WTC11 (cell line): ENCODE data around the gene SWI5. TPM values are rescaled to one million over a fixed set of nuclear protein-coding genes. Genes with fewer than 3 reads are reported as not detected.

ENCODE experiments used
- ATAC-seq: fragments of 200-7000 bp; cut with Tn5 transposase; 2 replicates; pipeline ENCODE4 v1.10.0; 2021; ENCODE audit warnings: mild to moderate bottlenecking, moderate library complexity
- CTCF ChIA-PET: fragments of 300-600 bp; sonication (Branson Sonifier 250); formaldehyde crosslinking; loops from one replicate; lab custom pipeline; 2021; ENCODE audit warnings: antibody characterized with exemption; lab: Charles Lee
- POLR2A ChIA-PET: fragments of 350-600 bp; sonication (Branson Sonifier 250); formaldehyde crosslinking; loops from one replicate; lab custom pipeline; 2021; ENCODE audit warnings: antibody characterized with exemption; lab: Charles Lee
- DNase-seq: peaks from one replicate; pipeline ENCODE4 v3.0.0; 2021; ENCODE audit warnings: low spot score
- H3K27ac Mint-ChIP-seq: 2 replicates; pipeline ENCODE4 v1.8.0; 2021; ENCODE audit warnings: mixed read lengths
- H3K27me3 Mint-ChIP-seq: 2 replicates; pipeline ENCODE4 v1.8.0; 2021; ENCODE audit warnings: low read depth, mild to moderate bottlenecking, moderate library complexity, mixed read lengths
- H3K36me3 Mint-ChIP-seq: 2 replicates; pipeline ENCODE4 v1.8.0; 2021; ENCODE audit warnings: mixed read lengths
- H3K4me1 Mint-ChIP-seq: 2 replicates; pipeline ENCODE4 v1.8.0; 2022; ENCODE audit warnings: mixed read lengths
- H3K4me3 Mint-ChIP-seq: 2 replicates; pipeline ENCODE4 v1.8.0; 2021; ENCODE audit warnings: mild to moderate bottlenecking, moderate library complexity, mixed read lengths
- H3K9me3 Mint-ChIP-seq: 2 replicates; pipeline ENCODE4 v1.8.0; 2021; ENCODE audit warnings: mixed read lengths
- AFF4 ChIP-seq: sonication (generic); formaldehyde crosslinking; IDR thresholded peaks from 2 replicates; pipeline ENCODE4 v1.8.1; 2023; ENCODE audit warnings: mild to moderate bottlenecking, missing genetic modification reagents, borderline replicate concordance
- CTCF ChIP-seq: fragments of 200-600 bp; IDR thresholded peaks from 2 replicates; pipeline ENCODE4 v1.8.0; 2022; ENCODE audit warnings: antibody characterized with exemption
- ELF4 ChIP-seq: sonication (generic); formaldehyde crosslinking; IDR thresholded peaks from 2 replicates; pipeline ENCODE4 v1.8.1; 2022; ENCODE audit warnings: low read depth, mild to moderate bottlenecking, moderate library complexity, missing genetic modification reagents
- ETV6 ChIP-seq: sonication (generic); formaldehyde crosslinking; IDR thresholded peaks from 2 replicates; pipeline ENCODE4 v1.8.1; 2022; ENCODE audit warnings: mild to moderate bottlenecking, missing genetic modification reagents
- GRHL2 ChIP-seq: fragments of 250-450 bp; sonication (Bioruptor Pico); IDR thresholded peaks from 2 replicates; pipeline ENCODE4 v1.8.0; 2022; ENCODE audit warnings: mild to moderate bottlenecking, moderate library complexity; ENCODE audit not compliant: insufficient replicate concordance, severe bottlenecking
- GTF2I ChIP-seq: fragments of 250-450 bp; sonication (Bioruptor Pico); conservative IDR thresholded peaks from 2 replicates; pipeline ENCODE4 v1.4.0; 2021; ENCODE audit warnings: mild to moderate bottlenecking
- HMGA2 ChIP-seq: fragments of 250-450 bp; sonication (Bioruptor Pico); IDR thresholded peaks from 2 replicates; pipeline ENCODE4 v1.4.0; 2021; ENCODE audit warnings: mild to moderate bottlenecking, moderate library complexity
- IRF1 ChIP-seq: sonication (generic); formaldehyde crosslinking; IDR thresholded peaks from 2 replicates; pipeline ENCODE4 v1.8.0; 2023; ENCODE audit warnings: missing genetic modification reagents
- IRF2 ChIP-seq: sonication (generic); formaldehyde crosslinking; IDR thresholded peaks from 2 replicates; pipeline ENCODE4 v1.8.0; 2022; ENCODE audit warnings: low read depth, missing genetic modification reagents, borderline replicate concordance
- MAX ChIP-seq: sonication (generic); formaldehyde crosslinking; IDR thresholded peaks from 2 replicates; pipeline ENCODE4 v1.8.0; 2022; ENCODE audit warnings: mild to moderate bottlenecking, missing genetic modification reagents
- NFATC4 ChIP-seq: fragments of 250-450 bp; sonication (Bioruptor Pico); IDR thresholded peaks from 2 replicates; pipeline ENCODE4 v1.9.0; 2021; ENCODE audit warnings: mild to moderate bottlenecking
- NR2C2 ChIP-seq: sonication (generic); formaldehyde crosslinking; IDR thresholded peaks from 2 replicates; pipeline ENCODE4 v1.8.0; 2022; ENCODE audit warnings: mild to moderate bottlenecking, missing genetic modification reagents
- OVOL2 ChIP-seq: fragments of 250-450 bp; sonication (Bioruptor Pico); IDR thresholded peaks from 2 replicates; pipeline ENCODE4 v1.9.0; 2021; ENCODE audit warnings: mild to moderate bottlenecking, borderline replicate concordance
- PRRX2 ChIP-seq: fragments of 250-450 bp; sonication (Bioruptor Pico); IDR thresholded peaks from 2 replicates; pipeline ENCODE4 v1.8.0; 2021; ENCODE audit warnings: mild to moderate bottlenecking
- RELA ChIP-seq: sonication (generic); formaldehyde crosslinking; IDR thresholded peaks from 2 replicates; pipeline ENCODE4 v1.8.1; 2022; ENCODE audit warnings: missing genetic modification reagents, mild to moderate bottlenecking, borderline replicate concordance
- RORB ChIP-seq: fragments of 250-450 bp; sonication (Bioruptor Pico); IDR thresholded peaks from 2 replicates; pipeline ENCODE4 v1.9.0; 2021; ENCODE audit warnings: mild to moderate bottlenecking
- SMAD3 ChIP-seq: sonication (generic); formaldehyde crosslinking; IDR thresholded peaks from 2 replicates; pipeline ENCODE4 v1.8.0; 2022; ENCODE audit warnings: missing genetic modification reagents, mild to moderate bottlenecking, borderline replicate concordance
- STAT6 ChIP-seq: sonication (generic); formaldehyde crosslinking; conservative IDR thresholded peaks from 2 replicates; pipeline ENCODE4 v1.8.1; 2023; ENCODE audit warnings: mild to moderate bottlenecking, low read depth, missing genetic modification reagents, moderate library complexity
- ZBTB43 ChIP-seq: sonication (generic); formaldehyde crosslinking; IDR thresholded peaks from 2 replicates; pipeline ENCODE4 v1.8.1; 2023; ENCODE audit warnings: mild to moderate bottlenecking, missing genetic modification reagents
- ZNF219 ChIP-seq: sonication (generic); formaldehyde crosslinking; IDR thresholded peaks from 2 replicates; pipeline ENCODE4 v1.8.0; 2023; ENCODE audit warnings: missing genetic modification reagents, mild to moderate bottlenecking, borderline replicate concordance
- ZNF317 ChIP-seq: sonication (generic); formaldehyde crosslinking; IDR thresholded peaks from 2 replicates; pipeline ENCODE4 v1.8.1; 2023; ENCODE audit warnings: low read depth, mild to moderate bottlenecking, moderate library complexity, missing genetic modification reagents, borderline replicate concordance
- ZNF425 ChIP-seq: fragments of 250-450 bp; sonication (Bioruptor Pico); conservative IDR thresholded peaks from 2 replicates; pipeline ENCODE4 v1.9.0; 2021; ENCODE audit warnings: mild to moderate bottlenecking
- ZNF671 ChIP-seq: fragments of 250-450 bp; sonication (Bioruptor Pico); IDR thresholded peaks from 2 replicates; pipeline ENCODE4 v1.8.0; 2021; ENCODE audit warnings: mild to moderate bottlenecking
- total RNA-seq: library from RNA; stranded (reverse); gene quantifications from 3 replicates; pipeline ENCODE4 v1.2.3, GENCODE V29; 2021

SWI5 gene
- total RNA-seq, 1 experiment from 2014 or later: 26.2 TPM

- ChIA-PET CTCF (interaction anchor here (1.0 to 2.1 kb wide), 5 partner anchors 40 to 132 kb away, joined by 3 to 9 read pairs (median 4); no protein-coding TSS in a partner anchor), POLR2A (no interaction called here)
- Mint-ChIP-seq H3K9me3 (no peaks in the 10 kb centered on the region), H3K4me1 (no peaks in the 10 kb centered on the region), H3K36me3 (no peaks in the 10 kb centered on the region), H3K4me3 (no peak overlapping the region), H3K27ac (no peak overlapping the region), H3K27me3 (no peaks in the 10 kb centered on the region)
- no peak for ATAC-seq
- no peak for DNase-seq
- no peak for TF ChIP-seq ZNF317
- TF ChIP-seq PRRX2 (CRISPR knock-in tag): no peak
- no peak for TF ChIP-seq ZNF671 (CRISPR knock-in tag)
- no peak for TF ChIP-seq NFATC4 (CRISPR knock-in tag)
- TF ChIP-seq GTF2I (CRISPR knock-in tag): no peak
- TF ChIP-seq AFF4 (CRISPR knock-in tag): no peak
- no peak for TF ChIP-seq GRHL2 (CRISPR knock-in tag)
- no peak for TF ChIP-seq RORB (CRISPR knock-in tag)
- no peak for TF ChIP-seq IRF2 (CRISPR knock-in tag)
- no peak for TF ChIP-seq HMGA2 (CRISPR knock-in tag)
- TF ChIP-seq SMAD3 (CRISPR knock-in tag): no peak
- no peak for TF ChIP-seq MAX
- TF ChIP-seq OVOL2 (CRISPR knock-in tag): no peak
- TF ChIP-seq ZBTB43 (CRISPR knock-in tag): no peak
- TF ChIP-seq ZNF425 (CRISPR knock-in tag): no peak
- TF ChIP-seq IRF1 (CRISPR knock-in tag): no peak
These were observed 59.1 kb downstream of the SWI5 start for GRCh38 chr9:128335161-128335560.

- no peak for DNase-seq
- H3K27ac Mint-ChIP-seq: no peak overlapping the region
- no peak overlapping the region for H3K4me3 Mint-ChIP-seq
- no peaks in the 10 kb centered on the region for H3K36me3 Mint-ChIP-seq
- no peaks in the 10 kb centered on the region for H3K27me3 Mint-ChIP-seq
- no peaks in the 10 kb centered on the region for H3K9me3 Mint-ChIP-seq
- CTCF ChIA-PET: interaction anchor here (1.0 to 2.2 kb wide), 6 partner anchors 26 to 132 kb away, joined by 3 to 9 read pairs (median 5); no protein-coding TSS in a partner anchor
- POLR2A ChIA-PET: no interaction called here
- no peak for ATAC-seq
- no peaks in the 10 kb centered on the region for H3K4me1 Mint-ChIP-seq
- TF ChIP-seq NR2C2: no peak
- TF ChIP-seq RELA: no peak
- no peak for TF ChIP-seq STAT6 (CRISPR knock-in tag)
- no peak for TF ChIP-seq ETV6 (CRISPR knock-in tag)
- TF ChIP-seq RORB (CRISPR knock-in tag): no peak
- no peak for TF ChIP-seq ELF4
- no peak for TF ChIP-seq MAX
- no peak for TF ChIP-seq ZNF219 (CRISPR knock-in tag)
- TF ChIP-seq HMGA2 (CRISPR knock-in tag): no peak
- no peak for TF ChIP-seq CTCF
These were observed 59.8 kb downstream of the SWI5 start for GRCh38 chr9:128335914-128336313.
